ENCODE measurements around the gene CLDND1. TPM values are rescaled to one million over a fixed set of nuclear protein-coding genes. Genes with fewer than 3 reads are reported as not detected.

Gene CLDND1
- total RNA-seq, 1 experiment from 2014 or later: 90.7 TPM

DNA sequence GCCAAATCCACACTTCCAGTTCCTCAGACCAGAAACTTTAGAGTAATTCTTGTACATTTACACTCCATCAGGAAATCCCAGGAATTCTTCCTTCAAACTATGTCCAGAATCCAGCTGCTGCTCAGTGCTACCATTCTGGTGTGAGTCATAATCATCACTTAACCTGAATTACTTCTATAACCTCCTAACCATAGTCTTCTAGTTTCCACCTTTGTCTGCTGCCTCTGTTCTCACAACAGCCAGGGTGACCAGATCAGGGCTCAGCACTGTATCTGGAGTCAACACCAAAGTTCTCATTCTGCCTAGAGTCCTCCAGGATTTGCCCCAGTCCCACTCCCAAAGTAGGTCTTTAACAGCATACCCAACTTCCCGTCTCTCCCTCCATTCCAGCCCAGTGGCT is 3.4 kb downstream of the CLDND1 start:
- TF ChIP-seq EZH2 (IDR thresholded peaks at IDR 0.05; ENCODE audit: borderline replicate concordance, low read depth, low read length, poor library complexity, severe bottlenecking) (no peak), CTCF (conservative IDR thresholded peaks at IDR 0.05; ENCODE audit: low read depth, low read length) (no peak)
- H3K27me3 ChIP-seq (replicated peaks; ENCODE audit: insufficient read depth, low read depth, low read length, poor library complexity): no peaks in the 10 kb centered on the region
- no peak for DNase-seq (ENCODE audit: low spot score)
- no peaks in the 10 kb centered on the region for H3K4me1 ChIP-seq (ENCODE audit: insufficient read depth, low read length, poor library complexity, severe bottlenecking)
- no peak overlapping the region for H3K27ac ChIP-seq (ENCODE audit: low read depth, low read length, poor library complexity, severe bottlenecking)
- intact Hi-C loops (cut with micrococcal nuclease; ENCODE audit: unreplicated experiment): no loop called here
- POLR2A ChIA-PET (ENCODE audit: low non-redundant PET): no interaction called here
- BruUV-seq (replicated peaks): no TSS peak
- no peak overlapping the region for H3K4me3 ChIP-seq (ENCODE audit: low read depth, low read length, poor library complexity, severe bottlenecking)
- H3K36me3 ChIP-seq (ENCODE audit: insufficient read depth, low read length, poor library complexity, severe bottlenecking): peaks cover 36% of the 10 kb centered on the region
- CTCF ChIA-PET: no interaction called here
- H3K9me3 ChIP-seq (ENCODE audit: low read depth, low read length, poor library complexity, severe bottlenecking): no peaks in the 10 kb centered on the region

DNA sequence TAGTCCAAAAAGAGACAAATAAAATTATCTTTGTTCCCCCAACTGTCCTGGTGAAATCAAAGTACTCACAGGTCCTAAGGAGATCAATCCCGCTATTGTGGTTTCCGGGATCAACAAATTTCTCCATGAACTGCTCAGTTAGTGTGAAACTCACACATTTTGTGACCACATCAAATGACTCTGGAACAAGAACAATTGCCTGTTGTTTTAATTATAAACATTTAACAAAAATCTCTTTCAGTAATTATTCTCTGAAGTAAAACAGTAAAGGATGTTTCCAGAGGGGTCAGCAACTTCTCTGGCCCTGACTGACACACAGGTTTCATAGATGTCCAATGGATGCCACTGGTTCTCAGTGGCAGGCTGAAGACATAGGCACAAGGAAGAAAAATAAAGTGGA is 3.9 kb downstream of the CLDND1 start:
- ChIA-PET POLR2A (ENCODE audit: low non-redundant PET) (no interaction called here), CTCF (no interaction called here)
- DNase-seq (ENCODE audit: low spot score): no peak
- BruUV-seq (replicated peaks): no TSS peak
- Histone ChIP-seq H3K27me3 (replicated peaks; ENCODE audit: insufficient read depth, low read depth, low read length, poor library complexity) (no peaks in the 10 kb centered on the region), H3K27ac (ENCODE audit: low read depth, low read length, poor library complexity, severe bottlenecking) (no peak overlapping the region), H3K4me1 (ENCODE audit: insufficient read depth, low read length, poor library complexity, severe bottlenecking) (no peaks in the 10 kb centered on the region), H3K36me3 (ENCODE audit: insufficient read depth, low read length, poor library complexity, severe bottlenecking) (peaks cover 36% of the 10 kb centered on the region), H3K4me3 (ENCODE audit: low read depth, low read length, poor library complexity, severe bottlenecking) (no peak overlapping the region), H3K9me3 (ENCODE audit: low read depth, low read length, poor library complexity, severe bottlenecking) (no peaks in the 10 kb centered on the region)
- intact Hi-C loops (cut with micrococcal nuclease; ENCODE audit: unreplicated experiment): no loop called here
- TF ChIP-seq EZH2 (IDR thresholded peaks at IDR 0.05; ENCODE audit: borderline replicate concordance, low read depth, low read length, poor library complexity, severe bottlenecking): no peak
- TF ChIP-seq CTCF (conservative IDR thresholded peaks at IDR 0.05; ENCODE audit: low read depth, low read length): no peak

- H3K4me3 ChIP-seq (ENCODE audit: low read depth, low read length, poor library complexity, severe bottlenecking): no peak overlapping the region
- no peaks in the 10 kb centered on the region for H3K9me3 ChIP-seq (ENCODE audit: low read depth, low read length, poor library complexity, severe bottlenecking)
- no peak overlapping the region for H3K27ac ChIP-seq (ENCODE audit: low read depth, low read length, poor library complexity, severe bottlenecking)
- H3K36me3 ChIP-seq (ENCODE audit: insufficient read depth, low read length, poor library complexity, severe bottlenecking): peaks cover 27% of the 10 kb centered on the region
- no peaks in the 10 kb centered on the region for H3K27me3 ChIP-seq (replicated peaks; ENCODE audit: insufficient read depth, low read depth, low read length, poor library complexity)
- H3K4me1 ChIP-seq (ENCODE audit: insufficient read depth, low read length, poor library complexity, severe bottlenecking): no peaks in the 10 kb centered on the region
- ChIA-PET CTCF (no interaction called here), POLR2A (ENCODE audit: low non-redundant PET) (no interaction called here)
- intact Hi-C loops (cut with micrococcal nuclease; ENCODE audit: unreplicated experiment): no loop called here
- BruUV-seq (replicated peaks): no TSS peak
- no peak for DNase-seq (ENCODE audit: low spot score)
- TF ChIP-seq EZH2 (IDR thresholded peaks at IDR 0.05; ENCODE audit: borderline replicate concordance, low read depth, low read length, poor library complexity, severe bottlenecking) (no peak), CTCF (conservative IDR thresholded peaks at IDR 0.05; ENCODE audit: low read depth, low read length) (no peak)
Observed at GRCh38 chr3:98514948-98515347, 7.8 kb downstream of the CLDND1 start.

All from A673 (cell line).